Measurements from ENCODE around the gene PDSS2. TPM values are rescaled to one million over a fixed set of nuclear protein-coding genes. Genes with fewer than 3 reads are reported as not detected.
A peak's percentile ranks its signal among the peaks of the same experiment; 100 is the strongest.

Gene PDSS2
- total RNA-seq, 1 experiment from 2014 or later: 17.7 TPM

DNA sequence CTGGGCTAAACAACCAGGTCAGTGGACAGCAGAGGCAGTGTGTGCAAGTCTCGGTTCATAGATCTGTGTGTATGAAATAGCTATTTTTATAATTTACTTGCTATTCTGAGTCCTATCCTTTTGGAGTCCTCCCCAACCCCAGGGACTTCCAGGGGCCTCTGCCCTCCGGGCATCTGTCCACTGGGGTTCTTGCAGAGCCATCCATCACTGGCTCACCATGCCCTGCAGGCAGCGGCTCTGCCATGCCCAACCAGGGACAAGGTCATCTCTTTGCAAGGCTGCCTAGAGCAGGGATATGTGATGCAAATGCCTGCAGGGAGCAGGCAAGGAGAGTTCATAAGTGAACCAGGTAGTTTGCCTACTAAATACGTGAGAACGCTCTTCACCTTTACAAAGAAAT lies 333.6 kb downstream of the PDSS2 start:
- in situ Hi-C loops (cut with HindIII; ENCODE audit: low pct_unique_long_range_greater_than_20kb, low sequenced_read_pairs): no loop called here
- intact Hi-C loops (cut with micrococcal nuclease; ENCODE audit: unreplicated experiment): no loop called here
- H3K27me3 ChIP-seq (ENCODE audit: control insufficient read depth, insufficient read depth, low read length): no peaks in the 10 kb centered on the region
- H3K9me3 ChIP-seq (ENCODE audit: control insufficient read depth, insufficient read depth, low read depth, low read length): no peaks in the 10 kb centered on the region
- H3K4me1 ChIP-seq (ENCODE audit: control insufficient read depth, insufficient read depth, low read length): peaks cover 3% of the 10 kb centered on the region; the same call in 1 of the 2 replicates
- POLR2A ChIA-PET: no interaction called here
- ATAC-seq (no peak; the same call in 1 of the 2 replicates), DNase-seq (ENCODE audit: low read depth, low spot score) (no peak)
- no peaks in the 10 kb centered on the region for H3K36me3 ChIP-seq (ENCODE audit: control insufficient read depth, insufficient read depth, low read length)
- no peak for TF ChIP-seq SIN3A (IDR thresholded peaks at IDR 0.05; ENCODE audit: borderline replicate concordance, insufficient read depth, low read depth, low read length)
- TF ChIP-seq, protein P1, sequence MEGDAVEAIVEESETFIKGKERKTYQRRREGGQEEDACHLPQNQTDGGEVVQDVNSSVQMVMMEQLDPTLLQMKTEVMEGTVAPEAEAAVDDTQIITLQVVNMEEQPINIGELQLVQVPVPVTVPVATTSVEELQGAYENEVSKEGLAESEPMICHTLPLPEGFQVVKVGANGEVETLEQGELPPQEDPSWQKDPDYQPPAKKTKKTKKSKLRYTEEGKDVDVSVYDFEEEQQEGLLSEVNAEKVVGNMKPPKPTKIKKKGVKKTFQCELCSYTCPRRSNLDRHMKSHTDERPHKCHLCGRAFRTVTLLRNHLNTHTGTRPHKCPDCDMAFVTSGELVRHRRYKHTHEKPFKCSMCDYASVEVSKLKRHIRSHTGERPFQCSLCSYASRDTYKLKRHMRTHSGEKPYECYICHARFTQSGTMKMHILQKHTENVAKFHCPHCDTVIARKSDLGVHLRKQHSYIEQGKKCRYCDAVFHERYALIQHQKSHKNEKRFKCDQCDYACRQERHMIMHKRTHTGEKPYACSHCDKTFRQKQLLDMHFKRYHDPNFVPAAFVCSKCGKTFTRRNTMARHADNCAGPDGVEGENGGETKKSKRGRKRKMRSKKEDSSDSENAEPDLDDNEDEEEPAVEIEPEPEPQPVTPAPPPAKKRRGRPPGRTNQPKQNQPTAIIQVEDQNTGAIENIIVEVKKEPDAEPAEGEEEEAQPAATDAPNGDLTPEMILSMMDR (IDR thresholded peaks at IDR 0.05): no peak
- TF ChIP-seq, protein P2, sequence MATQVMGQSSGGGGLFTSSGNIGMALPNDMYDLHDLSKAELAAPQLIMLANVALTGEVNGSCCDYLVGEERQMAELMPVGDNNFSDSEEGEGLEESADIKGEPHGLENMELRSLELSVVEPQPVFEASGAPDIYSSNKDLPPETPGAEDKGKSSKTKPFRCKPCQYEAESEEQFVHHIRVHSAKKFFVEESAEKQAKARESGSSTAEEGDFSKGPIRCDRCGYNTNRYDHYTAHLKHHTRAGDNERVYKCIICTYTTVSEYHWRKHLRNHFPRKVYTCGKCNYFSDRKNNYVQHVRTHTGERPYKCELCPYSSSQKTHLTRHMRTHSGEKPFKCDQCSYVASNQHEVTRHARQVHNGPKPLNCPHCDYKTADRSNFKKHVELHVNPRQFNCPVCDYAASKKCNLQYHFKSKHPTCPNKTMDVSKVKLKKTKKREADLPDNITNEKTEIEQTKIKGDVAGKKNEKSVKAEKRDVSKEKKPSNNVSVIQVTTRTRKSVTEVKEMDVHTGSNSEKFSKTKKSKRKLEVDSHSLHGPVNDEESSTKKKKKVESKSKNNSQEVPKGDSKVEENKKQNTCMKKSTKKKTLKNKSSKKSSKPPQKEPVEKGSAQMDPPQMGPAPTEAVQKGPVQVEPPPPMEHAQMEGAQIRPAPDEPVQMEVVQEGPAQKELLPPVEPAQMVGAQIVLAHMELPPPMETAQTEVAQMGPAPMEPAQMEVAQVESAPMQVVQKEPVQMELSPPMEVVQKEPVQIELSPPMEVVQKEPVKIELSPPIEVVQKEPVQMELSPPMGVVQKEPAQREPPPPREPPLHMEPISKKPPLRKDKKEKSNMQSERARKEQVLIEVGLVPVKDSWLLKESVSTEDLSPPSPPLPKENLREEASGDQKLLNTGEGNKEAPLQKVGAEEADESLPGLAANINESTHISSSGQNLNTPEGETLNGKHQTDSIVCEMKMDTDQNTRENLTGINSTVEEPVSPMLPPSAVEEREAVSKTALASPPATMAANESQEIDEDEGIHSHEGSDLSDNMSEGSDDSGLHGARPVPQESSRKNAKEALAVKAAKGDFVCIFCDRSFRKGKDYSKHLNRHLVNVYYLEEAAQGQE (IDR thresholded peaks at IDR 0.05; ENCODE audit: insufficient read depth in 1 of 2, low read depth in 2 of 2, low read length in 1 of 2): no peak
- no peak for TF ChIP-seq POLR2AphosphoS5 (IDR thresholded peaks at IDR 0.05; ENCODE audit: low read depth, low read length)
- no peak for TF ChIP-seq TCF7L2 (IDR thresholded peaks at IDR 0.05; ENCODE audit: low read depth, low read length)
- H3K27ac ChIP-seq (ENCODE audit: low read length): no peak overlapping the region
- no TSS peak for BruUV-seq (replicated peaks)
- CTCF ChIA-PET: no interaction called here
- no peak overlapping the region for H3K4me3 ChIP-seq (ENCODE audit: low read depth in 2 of 2, low read length in 2 of 2)

DNA sequence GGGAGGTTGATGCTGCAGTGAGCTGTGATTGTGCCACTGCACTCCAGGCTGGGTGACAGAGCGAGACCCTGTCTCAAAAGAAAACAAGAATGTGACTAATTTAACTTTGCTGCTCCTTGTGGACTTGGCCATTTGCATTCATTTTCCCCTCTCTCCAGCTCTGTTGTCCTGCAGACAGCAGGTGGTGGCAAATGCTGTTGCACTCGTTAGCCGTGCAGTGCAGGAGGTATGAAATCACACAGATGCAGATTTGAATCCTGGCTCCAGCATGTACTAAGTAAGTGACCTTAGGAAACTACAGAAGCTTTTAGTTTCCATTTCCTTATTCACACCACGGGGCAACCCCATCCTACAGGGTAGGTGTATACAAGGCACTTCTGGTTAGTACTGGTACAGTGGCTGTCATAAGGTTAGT lies 334.4 kb downstream of the PDSS2 start:
- in situ Hi-C loops (cut with HindIII; ENCODE audit: low pct_unique_long_range_greater_than_20kb, low sequenced_read_pairs) (no loop called here), intact Hi-C loops (cut with micrococcal nuclease; ENCODE audit: unreplicated experiment) (no loop called here)
- TF ChIP-seq POLR2AphosphoS5 (IDR thresholded peaks at IDR 0.05; ENCODE audit: low read depth, low read length) (no peak), TCF7L2 (IDR thresholded peaks at IDR 0.05; ENCODE audit: low read depth, low read length) (no peak), SIN3A (IDR thresholded peaks at IDR 0.05; ENCODE audit: borderline replicate concordance, insufficient read depth, low read depth, low read length) (no peak)
- TF ChIP-seq, protein P1 (IDR thresholded peaks at IDR 0.05): no peak
- TF ChIP-seq, protein P2 (IDR thresholded peaks at IDR 0.05; ENCODE audit: insufficient read depth in 1 of 2, low read depth in 2 of 2, low read length in 1 of 2): no peak
- no peaks in the 10 kb centered on the region for H3K36me3 ChIP-seq (ENCODE audit: control insufficient read depth, insufficient read depth, low read length)
- no TSS peak for BruUV-seq (replicated peaks)
- DNase-seq (ENCODE audit: low read depth, low spot score): no peak
- peaks cover 3% of the 10 kb centered on the region; the same call in 1 of the 2 replicates for H3K4me1 ChIP-seq (ENCODE audit: control insufficient read depth, insufficient read depth, low read length)
- H3K27ac ChIP-seq (ENCODE audit: low read length): no peak overlapping the region
- no peaks in the 10 kb centered on the region for H3K27me3 ChIP-seq (ENCODE audit: control insufficient read depth, insufficient read depth, low read length)
- ChIA-PET POLR2A (no interaction called here), CTCF (interaction anchor here (0.6 kb wide), 1 partner anchor 326 kb away, joined by 5 read pairs; no protein-coding TSS in a partner anchor)
- no peak overlapping the region for H3K4me3 ChIP-seq (ENCODE audit: low read depth in 2 of 2, low read length in 2 of 2)
- ATAC-seq: peak; percentile 40; the same call in 1 of the 2 replicates
- no peaks in the 10 kb centered on the region for H3K9me3 ChIP-seq (ENCODE audit: control insufficient read depth, insufficient read depth, low read depth, low read length)

Measured in Panc1 (cell line).